CD4-positive, alpha-beta T cell (primary cell): Measurements from ENCODE around the gene COL6A2. TPM values are rescaled to one million over a fixed set of nuclear protein-coding genes. Genes with fewer than 3 reads are reported as not detected.

Source experiments
- ATAC-seq: fragments of 200-7000 bp; cut with Tn5 transposase; one replicate; pipeline ENCODE4 v1.10.0; 2022; ENCODE audit warnings: mild to moderate bottlenecking; ENCODE audit not compliant: poor library complexity
- CTCF ChIA-PET: fragments of 350-600 bp; sonication (Branson Sonifier 250); formaldehyde crosslinking; loops from one replicate; lab custom pipeline; 2021; ENCODE audit warnings: antibody characterized with exemption, inconsistent platforms; lab: Charles Lee
- POLR2A ChIA-PET: fragments of 350-600 bp; sonication (Branson Sonifier 250); formaldehyde crosslinking; loops from one replicate; lab custom pipeline; 2021; ENCODE audit warnings: antibody characterized with exemption, inconsistent platforms; lab: Charles Lee
- DNase-seq, 14 experiments: peaks; one replicate each; pipeline ENCODE4 v3.0.0-alpha.2; 2013 to 2020; ENCODE audit warnings: mixed read lengths in 2 of 14
- H3K27ac ChIP-seq, 2 donors: one replicate each; pipeline versions ENCODE4 v1.5.1 to v1.7.0; 2013; ENCODE audit warnings: low read length in 2 of 2, low read depth in 1 of 2, mild to moderate bottlenecking in 1 of 2
- H3K27me3 ChIP-seq, 2 experiments: 1 replicate in 1 of 2; 2 replicates in 1 of 2; pipeline versions ENCODE4 v1.6.1 to v1.7.0; 2013; ENCODE audit warnings: low read length in 2 of 2, control low read depth in 1 of 2, mild to moderate bottlenecking in 1 of 2, moderate library complexity in 1 of 2; ENCODE audit not compliant: insufficient read depth in 2 of 2, control insufficient read depth in 1 of 2
- H3K36me3 ChIP-seq: one replicate; pipeline ENCODE4 v1.6.1; 2013; ENCODE audit warnings: low read length, control low read depth; ENCODE audit not compliant: insufficient read depth
- H3K4me1 ChIP-seq: one replicate; pipeline ENCODE4 v1.6.1; 2013; ENCODE audit warnings: low read length, control low read depth; ENCODE audit not compliant: insufficient read depth
- H3K4me3 ChIP-seq: one replicate; pipeline ENCODE4 v1.5.1; 2013; ENCODE audit warnings: mild to moderate bottlenecking, low read length, moderate library complexity
- H3K9me3 ChIP-seq, 2 experiments: 1 replicate in 1 of 2; 2 replicates in 1 of 2; pipeline versions ENCODE4 v1.6.1 to v1.7.0; 2013; ENCODE audit warnings: low read length in 2 of 2, mild to moderate bottlenecking in 2 of 2, control low read depth in 1 of 2, moderate library complexity in 1 of 2; ENCODE audit not compliant: control insufficient read depth in 1 of 2, insufficient read depth in 1 of 2
- H3K27ac Mint-ChIP-seq: one replicate; pipeline ENCODE4 v1.8.0; 2020; ENCODE audit warnings: mixed read lengths
- H3K27me3 Mint-ChIP-seq: one replicate; pipeline ENCODE4 v1.8.0; 2021; ENCODE audit warnings: mixed read lengths
- H3K36me3 Mint-ChIP-seq: one replicate; pipeline ENCODE4 v1.8.0; 2021; ENCODE audit warnings: low read depth, mixed read lengths
- H3K4me1 Mint-ChIP-seq: one replicate; pipeline ENCODE4 v1.8.0; 2021; ENCODE audit warnings: low read depth, mixed read lengths
- H3K4me3 Mint-ChIP-seq: one replicate; pipeline ENCODE4 v1.8.0; 2020; ENCODE audit warnings: mild to moderate bottlenecking, mixed read lengths
- H3K9me3 Mint-ChIP-seq: one replicate; pipeline ENCODE4 v1.8.0; 2020; ENCODE audit warnings: mixed read lengths
- CTCF ChIP-seq: fragments of 200-600 bp; IDR thresholded peaks from one replicate; pipeline ENCODE4 v1.8.0; 2022; ENCODE audit warnings: antibody characterized with exemption, mild to moderate bottlenecking
- intact Hi-C, 2 experiments: fragments of 100-400 bp; cut with DNase I in 1 of 2; cut with micrococcal nuclease in 1 of 2; formaldehyde crosslinking; loops; one replicate each; pipeline versions ENCODE4 v1.15.1 to v1.9.0; 2023 to 2025; cut with DNase I, micrococcal nuclease
- total RNA-seq, 174 experiments: library from RNA in 2 of 174; stranded (reverse) in 2 of 174; gene quantifications; one replicate each; pipeline ENCODE4 v1.2.3 and lab custom pipeline; 2021 to 2026

COL6A2 gene
- total RNA-seq, 2 experiments from 2014 or later: 24.1 to 26.4 TPM

- peaks cover 2% of the 10 kb centered on the region for H3K36me3 ChIP-seq
- no peak overlapping the region for H3K4me3 ChIP-seq
- Mint-ChIP-seq H3K4me1 (no peaks in the 10 kb centered on the region), H3K36me3 (peaks cover 5% of the 10 kb centered on the region), H3K4me3 (no peak overlapping the region), H3K27ac (no peak overlapping the region), H3K27me3 (peaks cover under 1% of the 10 kb centered on the region), H3K9me3 (peaks cover 2% of the 10 kb centered on the region)
- H3K27ac ChIP-seq: no peak overlapping the region
- no peak for TF ChIP-seq CTCF
- no peak for ATAC-seq
- POLR2A ChIA-PET: no interaction called here
- no peaks in the 10 kb centered on the region for H3K4me1 ChIP-seq
- H3K9me3 ChIP-seq: peaks cover 2 to 11% of the 10 kb centered on the region in 2 experiments
- CTCF ChIA-PET: no interaction called here
- no peak for DNase-seq
- H3K27me3 ChIP-seq: peaks cover 0 to under 1% of the 10 kb centered on the region in 2 experiments
- intact Hi-C loops: no loop called here
Measured at GRCh38 chr21:46109313-46110221, 11.7 kb downstream of the COL6A2 start.

- intact Hi-C loops: no loop called here
- H3K9me3 Mint-ChIP-seq: peaks cover 2% of the 10 kb centered on the region
- no peak overlapping the region for H3K4me3 ChIP-seq
- no peak for TF ChIP-seq CTCF
- H3K4me3 Mint-ChIP-seq: no peak overlapping the region
- no peak overlapping the region for H3K27ac ChIP-seq
- peaks cover 5% of the 10 kb centered on the region for H3K36me3 Mint-ChIP-seq
- DNase-seq (peak in 1 of 14 experiments; percentile 8), ATAC-seq (no peak)
- ChIA-PET POLR2A (no interaction called here), CTCF (no interaction called here)
- H3K27me3 ChIP-seq: no peaks in the 10 kb centered on the region
- no peaks in the 10 kb centered on the region for H3K4me1 Mint-ChIP-seq
- peaks cover 2% of the 10 kb centered on the region for H3K36me3 ChIP-seq
- peaks cover 0 to 21% of the 10 kb centered on the region in 2 experiments for H3K9me3 ChIP-seq
- H3K27ac Mint-ChIP-seq: no peak overlapping the region
- H3K27me3 Mint-ChIP-seq: no peaks in the 10 kb centered on the region
- no peaks in the 10 kb centered on the region for H3K4me1 ChIP-seq
Measured at GRCh38 chr21:46110499-46111192, 12.7 kb downstream of the COL6A2 start.

- Mint-ChIP-seq H3K27me3 (no peaks in the 10 kb centered on the region), H3K4me1 (no peaks in the 10 kb centered on the region), H3K4me3 (no peak overlapping the region), H3K9me3 (no peaks in the 10 kb centered on the region), H3K27ac (no peak overlapping the region), H3K36me3 (peaks cover 5% of the 10 kb centered on the region)
- CTCF ChIA-PET: no interaction called here
- intact Hi-C loops: no loop called here
- peak in 1 of 14 experiments; percentile 7 for DNase-seq
- no peak for TF ChIP-seq CTCF
- H3K4me1 ChIP-seq: no peaks in the 10 kb centered on the region
- ATAC-seq: no peak
- no peaks in the 10 kb centered on the region for H3K27me3 ChIP-seq
- POLR2A ChIA-PET: no interaction called here
- peaks cover 2% of the 10 kb centered on the region for H3K36me3 ChIP-seq
- H3K9me3 ChIP-seq: peaks cover 0 to 27% of the 10 kb centered on the region in 2 experiments
- no peak overlapping the region for H3K4me3 ChIP-seq
- H3K27ac ChIP-seq: no peak overlapping the region
Measured at GRCh38 chr21:46111193-46111571, 13.3 kb downstream of the COL6A2 start.
